NCI-H1048 (cell line): ENCODE measurements around the gene AKR1B15.

ENCODE experiments used
- DNase-seq: peaks from one replicate; lab custom pipeline; 2025; lab: John Stamatoyannopoulos, UW

AKR1B15 gene

GRCh38 chr7:134618756-134619530 lies 70.0 kb downstream of the AKR1B15 start:
- no peak for DNase-seq

- DNase-seq: no peak
Observed at GRCh38 chr7:134619627-134620331, 70.9 kb downstream of the AKR1B15 start.

DNA sequence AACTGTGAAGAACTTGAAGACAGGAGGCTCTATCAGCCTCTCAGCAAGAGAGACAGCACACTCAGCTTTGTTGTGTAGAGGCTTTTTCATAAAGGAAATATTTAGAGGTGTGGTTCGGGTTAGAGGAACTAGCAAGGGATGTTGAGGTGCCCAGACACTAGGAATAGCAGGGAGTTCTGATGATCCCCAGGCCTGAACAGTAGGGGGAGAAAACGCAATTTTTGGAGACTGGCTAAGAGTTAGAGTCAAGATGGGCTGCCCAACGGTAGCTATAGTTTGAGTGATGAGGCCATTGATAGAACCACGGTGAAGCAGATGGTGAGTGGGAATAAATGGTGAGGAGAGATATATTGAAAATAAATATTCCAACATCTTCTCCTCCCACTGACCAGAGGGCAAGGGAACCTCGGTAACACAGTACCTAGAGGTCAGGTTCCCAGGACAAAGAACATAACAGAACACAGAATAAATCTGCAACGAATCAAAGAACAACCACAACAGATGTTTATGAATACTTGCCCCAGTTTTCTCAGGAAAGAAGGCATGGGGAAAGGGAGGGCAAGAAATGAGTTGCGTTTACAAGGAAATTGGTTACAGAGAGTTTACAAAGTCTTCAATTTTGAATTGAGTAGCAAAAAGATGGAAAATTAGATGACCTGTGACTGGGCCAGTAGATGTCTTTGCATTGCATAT lies 73.5 kb downstream of the AKR1B15 start:
- DNase-seq: no peak

DNA sequence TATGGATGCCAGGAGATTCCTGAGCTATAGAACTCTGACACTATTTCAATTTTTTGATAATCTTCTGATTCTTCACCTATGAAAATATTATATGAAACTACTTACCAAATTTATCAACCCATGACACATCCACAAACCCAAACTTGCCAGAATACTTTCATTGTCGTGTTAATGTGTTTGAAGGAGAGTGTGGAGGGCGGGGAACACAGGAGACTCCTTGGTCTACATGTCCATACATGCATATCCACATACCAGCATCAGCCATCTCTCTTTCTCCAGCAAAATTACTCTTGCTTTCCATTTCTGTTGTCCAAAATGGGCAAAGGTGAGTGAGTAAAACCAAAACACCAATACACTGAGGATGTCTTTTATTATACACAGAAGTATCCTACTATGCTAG lies 74.3 kb downstream of the AKR1B15 start:
- DNase-seq: no peak

DNA sequence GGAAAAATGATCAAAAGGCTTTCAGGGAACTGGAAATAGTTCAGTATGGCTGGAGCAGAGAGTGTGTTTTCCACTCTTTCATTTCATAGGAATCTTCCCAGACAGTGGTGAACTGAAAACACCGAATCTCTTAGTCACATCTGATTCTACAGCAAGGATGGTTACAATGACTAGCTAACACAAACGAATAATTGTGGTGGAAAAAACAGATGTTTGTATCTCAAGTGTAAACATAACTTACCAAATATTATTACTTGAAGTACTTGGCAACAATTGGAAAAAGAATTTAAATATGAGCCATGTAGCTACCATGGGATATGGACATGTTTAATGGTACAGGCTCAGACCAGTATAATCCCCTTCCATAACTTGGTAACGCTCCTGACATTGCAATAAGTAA lies 76.6 kb downstream of the AKR1B15 start:
- no peak for DNase-seq

GRCh38 chr7:134627109-134627774 lies 78.3 kb downstream of the AKR1B15 start:
- no peak for DNase-seq

- no peak for DNase-seq
Observed at GRCh38 chr7:134627775-134628153, 78.9 kb downstream of the AKR1B15 start.

DNA sequence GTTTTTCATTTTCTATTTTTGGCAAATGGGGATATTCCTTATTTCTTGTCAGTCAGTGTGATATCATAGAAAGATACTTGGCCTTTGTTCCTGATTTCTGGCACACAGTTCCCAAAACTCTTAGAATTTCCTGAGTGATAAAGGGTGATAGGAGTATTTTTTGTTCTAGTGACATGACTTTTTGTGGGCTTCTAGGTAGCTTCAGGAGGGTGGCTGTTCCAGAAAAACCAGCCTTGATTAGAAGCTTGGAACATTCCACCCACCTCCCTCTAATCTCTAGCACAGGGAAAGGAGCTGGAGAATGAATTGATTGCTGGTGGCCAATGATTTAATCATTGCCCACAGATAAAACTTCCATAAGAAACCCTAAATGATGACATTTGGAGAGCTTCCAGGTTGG lies 80.5 kb downstream of the AKR1B15 start:
- no peak for DNase-seq
